T-helper 1 cell treated with Interleukin-12 subunit alpha and Interleukin-12 subunit beta and Interleukin-4 antibody, amounts not matched to agents 30 μg/mL and 1 μg/mL, for 36 hours (primary cell): ENCODE data around the gene MAP2K6.

ENCODE experiments used
- H3K27ac Mint-ChIP-seq: one replicate; pipeline ENCODE4 v1.8.0; 2021; ENCODE audit warnings: mild to moderate bottlenecking, mixed read lengths
- H3K27me3 Mint-ChIP-seq: one replicate; pipeline ENCODE4 v1.8.0; 2021; ENCODE audit warnings: low read depth, mixed read lengths
- H3K36me3 Mint-ChIP-seq: one replicate; pipeline ENCODE4 v1.8.0; 2021; ENCODE audit warnings: low read depth, mixed read lengths
- H3K4me1 Mint-ChIP-seq: one replicate; pipeline ENCODE4 v1.8.0; 2021; ENCODE audit warnings: low read depth, mixed read lengths
- H3K4me3 Mint-ChIP-seq: one replicate; pipeline ENCODE4 v1.8.0; 2021; ENCODE audit warnings: mild to moderate bottlenecking, moderate library complexity, mixed read lengths
- H3K9me3 Mint-ChIP-seq: one replicate; pipeline ENCODE4 v1.8.0; 2021; ENCODE audit warnings: mixed read lengths

The MAP2K6 gene

DNA sequence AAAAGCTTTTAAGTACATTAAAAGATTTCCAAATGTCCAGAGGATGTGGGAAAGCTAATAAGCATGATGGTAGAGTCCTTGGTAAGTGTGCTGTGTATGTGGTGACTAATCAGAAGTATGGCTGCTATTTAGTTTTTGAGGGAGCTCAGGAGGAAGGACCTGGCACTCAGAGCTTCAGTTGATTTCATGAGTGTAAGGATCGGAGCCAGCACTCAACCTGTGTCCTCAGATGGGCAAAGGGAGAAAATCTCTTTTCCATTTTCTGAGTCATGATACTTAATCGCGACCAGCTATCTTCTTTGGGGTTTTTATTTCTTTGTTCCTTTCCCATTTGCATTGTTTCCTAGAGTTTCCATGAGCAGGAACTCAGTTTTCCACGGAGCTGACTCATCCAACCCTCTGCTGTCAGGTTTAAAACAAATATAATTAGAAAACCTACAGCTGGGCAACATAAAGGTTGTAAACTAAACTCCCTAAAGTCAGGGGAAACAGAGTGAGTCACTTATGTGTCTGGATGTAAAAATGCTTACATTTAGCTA lies 125.4 kb downstream of the MAP2K6 start:
- H3K9me3 Mint-ChIP-seq: no peaks in the 10 kb centered on the region
- H3K4me1 Mint-ChIP-seq: no peaks in the 10 kb centered on the region
- H3K27me3 Mint-ChIP-seq: no peaks in the 10 kb centered on the region
- H3K4me3 Mint-ChIP-seq: no peak overlapping the region
- no peak overlapping the region for H3K27ac Mint-ChIP-seq
- no peaks in the 10 kb centered on the region for H3K36me3 Mint-ChIP-seq

DNA sequence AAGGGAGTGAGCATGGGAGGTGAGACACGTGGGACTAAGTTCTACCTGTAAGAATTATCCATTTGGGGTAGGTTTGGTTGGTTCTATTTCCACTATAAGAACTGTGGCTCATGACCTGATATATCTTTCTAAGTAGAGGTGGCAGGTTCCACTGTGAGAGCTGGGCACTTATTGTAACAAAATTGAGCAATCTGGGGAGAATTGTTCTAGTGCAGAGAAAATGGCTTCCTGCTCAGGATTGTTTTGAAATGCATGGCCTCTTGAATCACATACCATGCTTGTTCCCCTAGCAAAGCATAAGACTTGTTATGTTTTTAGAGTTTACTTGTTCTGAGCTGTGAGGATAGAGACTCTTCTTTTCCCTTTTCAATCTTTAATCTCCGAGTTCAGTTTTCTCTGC lies 125.9 kb downstream of the MAP2K6 start:
- Mint-ChIP-seq H3K36me3 (no peaks in the 10 kb centered on the region), H3K9me3 (no peaks in the 10 kb centered on the region), H3K27me3 (no peaks in the 10 kb centered on the region), H3K4me3 (no peak overlapping the region), H3K27ac (no peak overlapping the region), H3K4me1 (no peaks in the 10 kb centered on the region)

DNA sequence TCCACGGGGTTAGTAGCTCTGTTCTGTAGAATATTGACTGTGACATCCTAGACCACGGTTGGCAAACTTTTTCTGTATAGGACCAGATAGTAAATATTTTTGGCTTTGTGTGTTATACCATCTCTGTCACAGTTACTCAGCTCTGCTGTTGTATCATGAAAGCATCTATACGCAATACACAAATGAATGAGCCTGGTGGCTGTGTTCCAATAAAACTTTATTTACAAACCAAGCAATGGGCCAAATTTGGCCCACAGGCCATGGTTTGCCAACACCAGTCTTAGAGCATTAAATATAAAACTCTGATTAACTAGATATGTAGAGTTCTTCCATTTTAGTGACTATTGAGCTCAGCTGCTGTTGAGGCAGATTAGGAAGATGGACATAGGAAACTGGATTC lies 132.7 kb downstream of the MAP2K6 start:
- H3K4me3 Mint-ChIP-seq: no peak overlapping the region
- no peaks in the 10 kb centered on the region for H3K4me1 Mint-ChIP-seq
- H3K27me3 Mint-ChIP-seq: no peaks in the 10 kb centered on the region
- no peaks in the 10 kb centered on the region for H3K36me3 Mint-ChIP-seq
- no peak overlapping the region for H3K27ac Mint-ChIP-seq
- H3K9me3 Mint-ChIP-seq: no peaks in the 10 kb centered on the region

DNA sequence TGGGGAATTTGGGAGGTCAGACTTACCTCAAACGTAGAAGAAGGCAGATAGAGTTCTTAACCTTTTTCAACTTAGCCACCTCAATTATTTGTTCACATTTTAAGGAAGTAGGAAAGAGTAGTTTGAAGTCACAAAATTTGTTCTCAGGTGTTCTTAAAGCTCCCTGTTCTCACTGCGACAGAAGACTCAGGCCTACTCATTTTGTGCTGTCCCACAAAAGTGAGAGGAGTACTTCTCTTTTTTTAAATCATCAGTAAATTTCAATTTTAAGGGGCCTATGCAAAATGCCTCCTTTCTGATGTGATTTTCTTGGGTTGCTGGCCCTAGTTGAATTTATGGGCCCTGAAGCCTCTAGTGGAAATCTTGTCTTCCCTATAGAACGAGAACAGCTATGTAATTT lies 133.4 kb downstream of the MAP2K6 start:
- H3K36me3 Mint-ChIP-seq: no peaks in the 10 kb centered on the region
- no peaks in the 10 kb centered on the region for H3K9me3 Mint-ChIP-seq
- no peak overlapping the region for H3K4me3 Mint-ChIP-seq
- H3K27me3 Mint-ChIP-seq: no peaks in the 10 kb centered on the region
- H3K4me1 Mint-ChIP-seq: no peaks in the 10 kb centered on the region
- H3K27ac Mint-ChIP-seq: no peak overlapping the region

DNA sequence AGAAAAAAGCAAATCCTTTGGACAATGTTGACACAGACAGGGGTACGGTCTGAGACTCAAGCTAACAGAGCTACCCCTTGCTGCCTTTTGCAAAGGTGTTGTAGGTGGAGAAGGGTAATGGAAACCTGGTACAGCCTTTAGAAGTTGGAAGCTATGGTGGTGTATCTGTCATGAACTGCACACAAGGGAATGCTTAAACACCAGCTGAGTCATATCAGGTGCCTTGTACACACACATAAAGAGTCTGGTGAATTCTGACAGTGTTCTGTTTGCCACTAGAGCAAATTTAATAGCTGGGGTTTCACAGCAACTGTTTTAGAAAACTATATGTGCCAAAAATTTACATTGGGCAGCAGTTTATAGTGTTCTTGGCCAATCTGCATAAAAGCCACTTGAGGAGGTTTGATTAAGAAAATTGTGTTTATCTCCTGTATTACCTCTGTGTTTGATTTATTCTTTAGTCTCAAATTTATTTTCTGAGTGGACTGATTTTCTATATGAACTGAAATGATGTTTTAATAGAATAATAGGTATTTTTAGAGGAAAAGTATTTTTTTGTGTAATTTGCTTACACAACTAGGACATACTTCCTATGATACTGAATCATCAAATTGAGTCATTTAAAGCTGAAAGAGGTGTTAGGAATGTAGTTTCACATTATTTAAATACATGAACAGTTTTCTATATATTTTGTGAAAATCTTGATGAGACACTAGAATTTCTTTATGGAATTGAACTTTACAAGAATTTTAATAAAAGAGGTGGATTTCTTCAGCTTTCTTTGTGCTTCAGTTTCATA lies 136.9 kb downstream of the MAP2K6 start:
- no peak overlapping the region for H3K27ac Mint-ChIP-seq
- H3K4me1 Mint-ChIP-seq: no peaks in the 10 kb centered on the region
- H3K4me3 Mint-ChIP-seq: no peak overlapping the region
- H3K9me3 Mint-ChIP-seq: no peaks in the 10 kb centered on the region
- no peaks in the 10 kb centered on the region for H3K36me3 Mint-ChIP-seq
- no peaks in the 10 kb centered on the region for H3K27me3 Mint-ChIP-seq

DNA sequence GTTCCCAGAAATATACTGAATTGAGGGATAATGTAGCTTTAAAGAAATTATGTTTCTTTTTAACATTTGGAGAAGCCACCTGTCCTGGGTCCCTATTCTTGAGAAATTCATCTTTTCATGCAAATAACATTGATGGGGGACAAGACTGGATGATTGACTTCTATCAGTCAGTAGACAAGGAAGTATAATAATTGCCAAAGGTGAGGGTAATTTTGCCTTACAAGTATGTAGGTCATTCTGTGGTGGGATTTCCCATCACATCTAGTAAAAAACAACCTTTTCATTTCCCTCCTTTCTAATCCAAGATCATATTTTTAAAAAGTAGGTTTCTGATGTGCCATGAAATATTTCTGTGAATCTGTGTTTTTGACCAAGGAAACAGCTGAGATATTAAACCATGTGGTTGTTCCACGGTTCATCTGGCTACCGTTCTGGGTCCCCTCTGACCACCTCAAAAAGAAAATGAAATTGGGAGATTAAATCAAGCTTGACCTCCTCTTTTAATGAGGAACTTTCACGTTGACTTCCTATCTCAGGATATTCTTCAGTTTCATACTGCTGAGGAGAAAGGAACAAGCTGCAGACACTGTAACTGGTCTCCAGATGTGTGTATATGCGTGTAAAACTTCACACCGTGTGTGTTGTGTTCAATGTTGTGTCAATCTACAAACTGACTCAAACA lies 138.6 kb downstream of the MAP2K6 start:
- no peaks in the 10 kb centered on the region for H3K27me3 Mint-ChIP-seq
- no peak overlapping the region for H3K27ac Mint-ChIP-seq
- H3K36me3 Mint-ChIP-seq: no peaks in the 10 kb centered on the region
- H3K4me1 Mint-ChIP-seq: no peaks in the 10 kb centered on the region
- H3K9me3 Mint-ChIP-seq: no peaks in the 10 kb centered on the region
- no peak overlapping the region for H3K4me3 Mint-ChIP-seq

DNA sequence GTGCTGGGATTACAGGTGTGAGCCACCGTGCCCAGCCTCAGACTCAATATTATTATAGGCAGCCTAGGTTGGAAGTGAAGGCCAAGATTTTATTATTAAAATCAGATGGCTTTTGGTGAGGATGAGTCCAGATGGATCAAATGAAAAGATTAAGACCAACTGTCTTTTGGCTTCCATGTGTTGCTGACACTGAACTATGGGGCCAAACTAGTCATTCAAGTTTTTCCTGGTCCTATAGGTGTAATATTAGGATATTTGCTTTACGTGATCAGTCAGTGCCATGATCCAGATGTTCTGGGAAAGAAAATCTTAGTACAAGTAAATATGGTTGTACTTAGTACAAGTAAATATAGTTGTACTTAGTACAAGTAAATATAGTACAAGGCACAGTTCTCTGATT lies 140.6 kb downstream of the MAP2K6 start:
- no peaks in the 10 kb centered on the region for H3K27me3 Mint-ChIP-seq

DNA sequence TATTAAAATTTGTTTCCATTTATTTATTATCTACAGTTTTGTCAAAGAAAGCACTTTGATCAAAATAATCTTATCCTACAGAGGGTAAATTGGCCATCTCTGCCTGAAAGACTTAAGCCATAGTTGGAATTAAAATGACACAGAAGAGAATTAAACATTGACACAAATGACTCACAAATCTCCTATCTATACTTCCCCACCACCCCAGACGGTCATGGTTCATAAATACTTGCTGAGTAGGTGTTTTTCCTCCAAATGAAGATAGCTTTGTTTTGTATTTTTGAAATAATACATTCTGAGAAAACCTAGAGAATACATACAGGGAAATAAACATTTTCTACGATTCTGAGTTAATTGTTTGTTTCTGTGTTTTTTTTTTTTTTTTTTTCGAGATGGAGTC lies 142.8 kb downstream of the MAP2K6 start:
- no peak overlapping the region for H3K4me3 Mint-ChIP-seq
- no peaks in the 10 kb centered on the region for H3K4me1 Mint-ChIP-seq
- no peaks in the 10 kb centered on the region for H3K36me3 Mint-ChIP-seq
- H3K27me3 Mint-ChIP-seq: no peaks in the 10 kb centered on the region
- H3K9me3 Mint-ChIP-seq: no peaks in the 10 kb centered on the region
- H3K27ac Mint-ChIP-seq: no peak overlapping the region

More for the DNA sequence above, 140.6 kb downstream of the MAP2K6 start:
- Mint-ChIP-seq H3K4me1 (no peaks in the 10 kb centered on the region), H3K4me3 (no peak overlapping the region), H3K36me3 (no peaks in the 10 kb centered on the region), H3K27ac (no peak overlapping the region), H3K9me3 (no peaks in the 10 kb centered on the region)

DNA sequence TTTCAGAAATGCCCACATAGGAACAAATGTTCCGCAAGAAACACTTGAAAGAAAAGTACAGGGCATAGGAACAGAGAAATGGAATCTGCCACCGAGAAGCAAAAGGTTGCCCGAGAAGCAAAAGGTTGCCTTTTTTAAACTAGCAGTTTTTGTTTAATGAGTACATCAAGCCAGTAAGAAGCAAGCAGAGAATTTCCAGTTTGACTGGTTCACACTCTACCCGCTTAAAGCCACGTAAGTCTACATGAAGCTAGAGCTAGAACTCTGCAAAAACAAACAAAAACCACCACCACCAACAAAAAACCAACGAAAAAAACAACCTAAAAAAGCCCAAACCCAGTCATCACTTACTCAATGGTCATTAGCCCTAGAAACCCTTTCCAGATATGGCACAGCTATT lies 144.3 kb downstream of the MAP2K6 start:
- H3K27me3 Mint-ChIP-seq: no peaks in the 10 kb centered on the region
- no peaks in the 10 kb centered on the region for H3K36me3 Mint-ChIP-seq

DNA sequence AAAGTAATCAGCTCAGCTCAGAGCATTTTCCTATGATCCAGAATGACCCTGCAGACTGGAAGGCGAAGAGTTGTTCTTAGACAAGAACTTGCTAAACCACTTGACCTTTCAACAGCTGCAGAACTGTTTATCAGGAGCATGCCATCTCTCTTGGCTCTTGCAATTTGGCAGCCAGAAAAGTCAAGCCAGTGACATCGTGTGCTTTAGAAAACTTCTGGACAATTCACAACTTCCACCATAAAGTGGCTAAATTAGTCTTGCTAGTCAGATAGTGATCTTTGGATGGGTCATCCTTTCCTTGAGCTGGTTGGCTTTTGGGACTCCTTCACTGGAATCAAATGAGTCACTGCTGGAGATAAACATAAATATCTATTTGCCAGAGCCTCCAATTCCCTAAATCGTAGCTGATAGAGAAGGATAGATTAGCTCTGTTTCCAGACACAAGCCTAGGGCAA lies 146.5 kb downstream of the MAP2K6 start:
- H3K36me3 Mint-ChIP-seq: no peaks in the 10 kb centered on the region
- H3K27ac Mint-ChIP-seq: no peak overlapping the region
- no peaks in the 10 kb centered on the region for H3K4me1 Mint-ChIP-seq
- H3K4me3 Mint-ChIP-seq: no peak overlapping the region
- no peaks in the 10 kb centered on the region for H3K27me3 Mint-ChIP-seq
- no peaks in the 10 kb centered on the region for H3K9me3 Mint-ChIP-seq

More for the DNA sequence above, 144.3 kb downstream of the MAP2K6 start:
- Mint-ChIP-seq H3K4me1 (no peaks in the 10 kb centered on the region), H3K4me3 (no peak overlapping the region), H3K27ac (no peak overlapping the region), H3K9me3 (no peaks in the 10 kb centered on the region)

DNA sequence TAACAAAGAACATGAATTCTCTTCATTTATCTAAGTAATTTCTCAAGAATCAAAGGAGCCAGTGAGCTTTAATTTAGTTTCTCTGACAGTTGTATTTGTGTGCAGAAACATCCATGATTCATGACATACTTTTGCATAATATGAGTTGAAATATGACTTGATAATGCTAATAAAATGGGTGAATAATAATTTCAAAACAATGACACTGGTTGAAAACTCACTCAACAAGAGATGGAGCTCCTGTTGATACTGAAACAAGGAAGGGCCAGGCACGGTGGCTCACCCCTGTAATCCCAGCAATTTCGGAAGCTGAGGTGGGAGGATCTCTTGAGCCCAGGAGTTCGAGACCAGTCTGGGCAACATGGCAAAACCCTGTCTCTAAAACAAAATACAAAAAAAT lies 147.0 kb downstream of the MAP2K6 start:
- no peaks in the 10 kb centered on the region for H3K36me3 Mint-ChIP-seq
- no peaks in the 10 kb centered on the region for H3K27me3 Mint-ChIP-seq
- no peaks in the 10 kb centered on the region for H3K4me1 Mint-ChIP-seq
- no peak overlapping the region for H3K4me3 Mint-ChIP-seq
- no peaks in the 10 kb centered on the region for H3K9me3 Mint-ChIP-seq
- no peak overlapping the region for H3K27ac Mint-ChIP-seq

DNA sequence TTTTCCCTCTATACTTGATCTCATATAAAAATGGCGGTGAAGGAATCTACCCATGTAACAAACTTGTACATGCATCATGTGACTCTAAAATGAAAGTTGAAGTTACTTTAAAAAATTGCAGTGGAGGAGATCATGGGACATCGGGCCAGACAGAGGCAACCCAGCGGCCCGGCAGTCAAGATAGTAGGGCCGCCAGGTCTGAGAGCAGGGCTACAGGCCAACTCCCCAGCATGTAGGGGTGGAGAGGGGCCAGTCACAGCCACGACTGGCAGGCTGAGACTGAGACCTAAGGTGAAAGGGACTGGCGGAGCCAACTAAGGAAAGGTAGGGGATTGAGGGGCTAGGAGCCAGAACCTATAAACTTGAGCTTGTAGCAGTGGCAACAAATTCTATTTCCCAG lies 150.9 kb downstream of the MAP2K6 start:
- Mint-ChIP-seq H3K4me1 (peaks cover 8% of the 10 kb centered on the region), H3K27me3 (peaks cover 5% of the 10 kb centered on the region), H3K36me3 (no peaks in the 10 kb centered on the region), H3K27ac (no peak overlapping the region), H3K4me3 (no peak overlapping the region), H3K9me3 (no peaks in the 10 kb centered on the region)

DNA sequence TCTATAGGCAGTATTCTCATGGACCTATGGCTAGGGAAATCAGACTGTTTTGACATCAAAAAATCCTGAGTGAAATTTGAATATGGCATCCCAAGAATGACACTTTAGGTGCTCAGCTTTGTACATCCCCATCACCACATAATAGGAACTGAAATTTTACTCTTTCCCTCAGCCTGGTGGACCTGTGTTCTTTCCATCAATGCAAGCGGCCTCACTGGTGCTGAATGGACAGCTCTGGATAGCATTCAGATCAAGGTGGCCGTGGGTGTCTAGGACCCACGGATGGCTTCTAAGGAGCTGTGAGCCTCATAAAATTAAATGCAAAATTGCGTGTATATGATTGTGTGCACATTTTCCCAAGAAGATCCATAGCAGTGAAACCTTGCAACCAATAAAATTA lies 152.6 kb downstream of the MAP2K6 start:
- Mint-ChIP-seq H3K4me1 (peaks cover 8% of the 10 kb centered on the region), H3K27ac (no peak overlapping the region), H3K36me3 (no peaks in the 10 kb centered on the region), H3K27me3 (peaks cover 5% of the 10 kb centered on the region), H3K9me3 (no peaks in the 10 kb centered on the region), H3K4me3 (no peak overlapping the region)

DNA sequence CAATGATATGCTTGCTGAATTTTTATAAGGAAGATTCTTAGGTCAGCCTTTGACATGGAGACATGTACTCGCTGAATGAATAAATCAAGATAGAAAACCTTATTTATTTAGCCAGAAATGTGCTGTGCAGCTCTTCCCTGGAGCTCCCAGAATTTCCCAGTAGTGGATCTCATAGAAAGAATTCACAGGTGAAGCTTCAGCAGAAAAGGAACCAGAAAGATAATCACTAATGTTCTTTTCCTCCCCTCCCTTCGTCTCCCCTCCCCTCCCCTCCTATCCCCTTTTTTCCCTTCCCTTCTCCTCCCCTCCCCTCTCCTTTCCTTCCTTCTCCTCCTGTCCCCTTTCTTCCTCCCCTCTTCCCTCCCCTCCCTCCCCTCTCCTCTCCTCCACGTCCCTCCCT lies 158.2 kb downstream of the MAP2K6 start:
- H3K9me3 Mint-ChIP-seq: no peaks in the 10 kb centered on the region
- no peaks in the 10 kb centered on the region for H3K36me3 Mint-ChIP-seq
- no peak overlapping the region for H3K27ac Mint-ChIP-seq
- H3K4me1 Mint-ChIP-seq: peaks cover 10% of the 10 kb centered on the region
- no peak overlapping the region for H3K4me3 Mint-ChIP-seq
- peaks cover 11% of the 10 kb centered on the region for H3K27me3 Mint-ChIP-seq

DNA sequence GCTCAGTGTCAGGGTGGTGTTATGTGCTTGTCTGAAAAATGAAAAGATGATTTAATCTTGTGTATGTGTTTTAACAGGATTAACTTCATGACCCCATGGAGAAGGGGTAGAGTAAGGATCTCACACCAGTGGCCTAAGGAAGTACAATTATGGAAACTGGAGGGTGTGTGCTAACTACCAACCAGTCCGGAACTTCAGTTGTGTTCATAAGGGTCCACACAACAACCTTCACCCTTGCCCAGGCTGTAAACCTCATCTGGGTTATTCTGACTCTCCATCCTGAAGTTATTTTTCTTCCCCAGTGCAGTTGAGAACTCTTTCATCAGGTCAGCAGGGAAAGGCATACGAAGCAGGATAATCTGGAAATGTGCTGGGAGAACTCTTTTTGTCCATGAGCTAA lies 158.9 kb downstream of the MAP2K6 start:
- Mint-ChIP-seq H3K36me3 (no peaks in the 10 kb centered on the region), H3K4me1 (peaks cover 10% of the 10 kb centered on the region), H3K4me3 (no peak overlapping the region), H3K9me3 (no peaks in the 10 kb centered on the region), H3K27ac (no peak overlapping the region), H3K27me3 (peaks cover 11% of the 10 kb centered on the region)
